HepG2 (cell line): ENCODE data around the gene SCART1. TPM values are rescaled to one million over a fixed set of nuclear protein-coding genes. Genes with fewer than 3 reads are reported as not detected.

Experiments used
- ATAC-seq: fragments of 200-7000 bp; cut with Tn5 transposase; 3 replicates; pipeline ENCODE4 v1.9.1; 2020; ENCODE audit warnings: mild to moderate bottlenecking, moderate library complexity
- BruUV-seq: library from RNA; stranded (reverse); fragments of 400-500 nt; replicated peaks from 2 replicates; lab custom pipeline; 2021; lab: Mats Ljungman, UMichigan
- CTCF ChIA-PET: fragments of 300-600 bp; formaldehyde crosslinking; extraction: SDS; loops from one replicate; lab custom pipeline; 2021; ENCODE audit warnings: low total read pairs, inconsistent platforms, low intra/inter-chr PET ratio; lab: Yijun Ruan, JAX
- POLR2A ChIA-PET: fragments of 350-600 bp; sonication (Branson Sonifier 250); formaldehyde crosslinking; loops from one replicate; lab custom pipeline; 2020; ENCODE audit warnings: antibody characterized with exemption, inconsistent platforms; lab: Yijun Ruan, JAX
- DNase-seq: peaks from one replicate; pipeline ENCODE4 v3.0.0-alpha.2; 2015; ENCODE audit warnings: low spot score
- FAIRE-seq: peaks from 3 replicates; lab custom pipeline; 2011; peaks lifted over from hg19 to GRCh38; lab: Jason Lieb, UNC
- H2AFZ ChIP-seq: one replicate; pipeline ENCODE4 v1.6.1; 2011; ENCODE audit warnings: low read length, inconsistent platforms
- H3K27ac ChIP-seq: fragments of 300-600 bp; 3 replicates; pipeline ENCODE4 v1.8.0; 2011; ENCODE audit warnings: mixed run types, mild to moderate bottlenecking, mixed read lengths, low read length, inconsistent platforms; ENCODE audit not compliant: insufficient read depth; ENCODE audit errors: extremely low read length
- H3K27me3 ChIP-seq, 2 experiments: fragments of 200-600 bp in 1 of 2; 2 replicates in 1 of 2; 3 replicates in 1 of 2; pipeline versions ENCODE4 v1.6.0 to v1.8.0; 2011; ENCODE audit warnings: low read length in 2 of 2, mild to moderate bottlenecking in 2 of 2, moderate library complexity in 2 of 2, inconsistent platforms in 1 of 2; ENCODE audit not compliant: insufficient read depth in 2 of 2, control insufficient read depth in 1 of 2
- H3K36me3 ChIP-seq, 2 experiments: fragments of 200-600 bp in 1 of 2; replicated peaks in 1 of 2; 2 replicates in 1 of 2; 3 replicates in 1 of 2; pipeline versions ENCODE4 v1.5.1 to v1.8.0; 2011; ENCODE audit warnings: low read length in 2 of 2, inconsistent platforms in 1 of 2; ENCODE audit not compliant: insufficient read depth in 2 of 2, control insufficient read depth in 1 of 2
- H3K4me1 ChIP-seq: 2 replicates; pipeline ENCODE4 v1.5.1; 2012; ENCODE audit warnings: low read length, inconsistent platforms; ENCODE audit not compliant: insufficient read depth
- H3K4me2 ChIP-seq: 2 replicates; pipeline ENCODE4 v1.6.0; 2011; ENCODE audit warnings: low read depth, low read length, inconsistent platforms
- H3K4me3 ChIP-seq, 3 experiments: fragments of 200-600 bp in 1 of 3; sonication (generic), shearing (Covaris generic) in 1 of 3; replicated peaks in 1 of 3; 2 replicates each; pipeline ENCODE4 v1.5.1; 2011 to 2016; ENCODE audit warnings: low read length in 3 of 3, inconsistent platforms in 2 of 3, low read depth in 2 of 3, mild to moderate bottlenecking in 2 of 3, control low read depth in 1 of 3, mixed read lengths in 1 of 3; ENCODE audit not compliant: insufficient read depth in 1 of 3
- H3K79me2 ChIP-seq: one replicate; pipeline ENCODE4 v1.6.1; 2011; ENCODE audit warnings: low read length, inconsistent platforms; ENCODE audit not compliant: insufficient read depth
- H3K9ac ChIP-seq: 2 replicates; pipeline ENCODE4 v1.6.0; 2011; ENCODE audit warnings: mild to moderate bottlenecking, low read depth, low read length, inconsistent platforms; ENCODE audit not compliant: insufficient read depth
- H3K9me3 ChIP-seq: 2 replicates; pipeline ENCODE4 v1.5.1; 2012; ENCODE audit warnings: mild to moderate bottlenecking, low read length
- H4K20me1 ChIP-seq: 2 replicates; pipeline ENCODE4 v1.6.0; 2011; ENCODE audit warnings: inconsistent platforms, mild to moderate bottlenecking, low read length, moderate library complexity; ENCODE audit not compliant: insufficient read depth
- CBFB ChIP-seq: sonication (generic); formaldehyde crosslinking; IDR thresholded peaks from 2 replicates; pipeline ENCODE4 v1.4.0; 2020; ENCODE audit warnings: missing genetic modification reagents
- CBX2 ChIP-seq, 2 experiments: fragments of 200-600 bp in 1 of 2; sonication (generic); formaldehyde crosslinking in 1 of 2; IDR thresholded peaks; 2 replicates each; pipeline versions ENCODE4 v1.7.0 to v1.8.1; 2018 to 2022; ENCODE audit warnings: low read depth in 2 of 2, low read length in 1 of 2, mild to moderate bottlenecking in 1 of 2, missing genetic modification reagents in 1 of 2
- EHMT2 ChIP-seq: fragments of 200-600 bp; sonication (generic); IDR thresholded peaks from 2 replicates; pipeline ENCODE4 v1.7.0; 2017; ENCODE audit warnings: antibody characterized with exemption, low read depth, low read length, borderline replicate concordance
- HHEX ChIP-seq: IDR thresholded peaks from 2 replicates; pipeline ENCODE4 v1.6.1; 2016; ENCODE audit warnings: control low read depth
- KIAA2018 ChIP-seq: sonication (generic); formaldehyde crosslinking; IDR thresholded peaks from 2 replicates; pipeline ENCODE4 v1.5.0; 2020; ENCODE audit warnings: mild to moderate bottlenecking, missing genetic modification reagents, borderline replicate concordance
- RELA ChIP-seq: sonication (generic); formaldehyde crosslinking; IDR thresholded peaks from 2 replicates; pipeline ENCODE4 v1.4.0; 2020; ENCODE audit warnings: missing genetic modification reagents
- SOX6 ChIP-seq, 2 experiments: fragments of 450-650 bp in 1 of 2; sonication (generic) in 1 of 2; formaldehyde crosslinking in 1 of 2; IDR thresholded peaks; 2 replicates each; pipeline versions ENCODE4 v1.4.0 to v1.6.1; 2017 to 2020; ENCODE audit warnings: antibody characterized with exemption in 1 of 2, mild to moderate bottlenecking in 1 of 2, missing genetic modification reagents in 1 of 2
- TFDP1 ChIP-seq: IDR thresholded peaks from 2 replicates; pipeline ENCODE4 v1.6.1; 2016; ENCODE audit warnings: missing compliant biosample characterization, missing genetic modification reagents, borderline replicate concordance
- ZBTB46 ChIP-seq: sonication (generic); formaldehyde crosslinking; IDR thresholded peaks from 2 replicates; pipeline ENCODE4 v1.4.0; 2020; ENCODE audit warnings: mild to moderate bottlenecking, missing genetic modification reagents, borderline replicate concordance
- ZNF570 ChIP-seq: sonication (generic); formaldehyde crosslinking; IDR thresholded peaks from 2 replicates; pipeline ENCODE4 v1.4.0; 2020; ENCODE audit warnings: mild to moderate bottlenecking, missing genetic modification reagents, borderline replicate concordance
- ZNF572 ChIP-seq: sonication (generic); formaldehyde crosslinking; IDR thresholded peaks from 2 replicates; pipeline ENCODE4 v1.5.1; 2020; ENCODE audit warnings: mild to moderate bottlenecking, missing genetic modification reagents
- ZSCAN21 ChIP-seq: sonication (generic); formaldehyde crosslinking; IDR thresholded peaks from 2 replicates; pipeline ENCODE4 v1.8.0; 2022; ENCODE audit warnings: mild to moderate bottlenecking, missing genetic modification reagents, moderate library complexity, borderline replicate concordance
- in situ Hi-C: cut with HindIII; loops from 2 replicates; pipeline ENCODE4 v1.10.0; 2017; ENCODE audit warnings: low pct_unique_long_range_greater_than_20kb; ENCODE audit not compliant: extremely low pct_ligation_motif_present
- intact Hi-C: fragments of 100-400 bp; cut with micrococcal nuclease; formaldehyde crosslinking; loops from one replicate; pipeline ENCODE4 v1.10.0; 2022; ENCODE audit not compliant: unreplicated experiment
- polyA plus RNA-seq, 8 experiments: library from polyadenylated mRNA; depleted of rRNA in 3 of 8; stranded (reverse) in 7 of 8; unstranded in 1 of 8; fragments of >200 nt; fragmentation: Illumina TruSeq in 4 of 8; extraction: Trizol in 4 of 8; gene quantifications; 2 replicates each; pipeline versions ENCODE4 v1.2.1 to v1.2.3, GENCODE V29; 2011 to 2016; ENCODE audit warnings: low read depth in 4 of 8, missing spikeins in 1 of 8, mixed read lengths in 1 of 8; ENCODE audit not compliant: insufficient read depth in 1 of 8
- total RNA-seq, 5 experiments: library from RNA; depleted of rRNA; stranded (reverse); fragments of >200 nt; fragmentation: Illumina TruSeq; extraction: Trizol; gene quantifications; 2 replicates each; pipeline ENCODE4 v1.2.3, GENCODE V29; 2016; ENCODE audit warnings: low read depth in 1 of 5

The SCART1 gene
- total and polyA plus RNA-seq, 2 of the 13 experiments (the other 11 are each of a cell fraction or from before 2014, with no cell fraction given) = 0.46 to 1.1 TPM

GRCh38 chr10:133481657-133482056, 27.9 kb downstream of the SCART1 start (continued):
- TF ChIP-seq KIAA2018 (CRISPR knock-in tag) = no peak
- TF ChIP-seq HHEX (CRISPR knock-in tag) = no peak
- no peak for TF ChIP-seq EHMT2

- intact Hi-C loops (no loop called here), in situ Hi-C loops (no loop called here)
- no peaks in the 10 kb centered on the region for H3K4me1 ChIP-seq
- no TSS peak for BruUV-seq
- H2AFZ ChIP-seq = no peak overlapping the region
- no peak overlapping the region for H3K4me2 ChIP-seq
- no peak overlapping the region for H3K9ac ChIP-seq
- no peaks in the 10 kb centered on the region for H4K20me1 ChIP-seq
- ATAC-seq = no peak
- no peak for FAIRE-seq
- no peaks in the 10 kb centered on the region for H3K36me3 ChIP-seq
- no peaks in the 10 kb centered on the region for H3K79me2 ChIP-seq
- peaks cover 7 to 19% of the 10 kb centered on the region in 2 experiments for H3K27me3 ChIP-seq
- H3K4me3 ChIP-seq = no peak overlapping the region
- CTCF ChIA-PET = no interaction called here
- POLR2A ChIA-PET = no interaction called here
- DNase-seq = no peak
- H3K9me3 ChIP-seq = peaks cover 38% of the 10 kb centered on the region
- no peak overlapping the region for H3K27ac ChIP-seq
- TF ChIP-seq ZSCAN21 (CRISPR knock-in tag) = no peak
- no peak for TF ChIP-seq ZBTB46 (CRISPR knock-in tag)
- TF ChIP-seq CBFB = no peak
- no peak for TF ChIP-seq TFDP1
- TF ChIP-seq CBX2 (IDR thresholded peaks at IDR 0.05; ENCODE audit: low read depth, low read length) = no peak
- no peak for TF ChIP-seq CBX2 (CRISPR knock-in tag; IDR thresholded peaks at IDR 0.05; ENCODE audit: low read depth)
- no peak for TF ChIP-seq ZNF572
- TF ChIP-seq ZNF570 (CRISPR knock-in tag) = no peak
- no peak for TF ChIP-seq SOX6 (IDR thresholded peaks at IDR 0.05)
- no peak for TF ChIP-seq SOX6 (CRISPR knock-in tag; IDR thresholded peaks at IDR 0.05)
- no peak for TF ChIP-seq RELA
These were observed 31.1 kb downstream of the SCART1 start for GRCh38 chr10:133484818-133485217.
